ENCODE measurements around the gene LYAR.

GRCh38 chr4:4339504-4340085 is 49.6 kb upstream of the LYAR start:
- TF ChIP-seq MAX (IDR thresholded peaks at IDR 0.05) = no peak
- TF ChIP-seq NFIC (IDR thresholded peaks at IDR 0.05) = no peak
- TF ChIP-seq CEBPB (IDR thresholded peaks at IDR 0.05) = no peak
- TF ChIP-seq, protein P1, sequence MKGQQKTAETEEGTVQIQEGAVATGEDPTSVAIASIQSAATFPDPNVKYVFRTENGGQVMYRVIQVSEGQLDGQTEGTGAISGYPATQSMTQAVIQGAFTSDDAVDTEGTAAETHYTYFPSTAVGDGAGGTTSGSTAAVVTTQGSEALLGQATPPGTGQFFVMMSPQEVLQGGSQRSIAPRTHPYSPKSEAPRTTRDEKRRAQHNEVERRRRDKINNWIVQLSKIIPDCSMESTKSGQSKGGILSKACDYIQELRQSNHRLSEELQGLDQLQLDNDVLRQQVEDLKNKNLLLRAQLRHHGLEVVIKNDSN (IDR thresholded peaks at IDR 0.05) = no peak
- TF ChIP-seq, protein P2, sequence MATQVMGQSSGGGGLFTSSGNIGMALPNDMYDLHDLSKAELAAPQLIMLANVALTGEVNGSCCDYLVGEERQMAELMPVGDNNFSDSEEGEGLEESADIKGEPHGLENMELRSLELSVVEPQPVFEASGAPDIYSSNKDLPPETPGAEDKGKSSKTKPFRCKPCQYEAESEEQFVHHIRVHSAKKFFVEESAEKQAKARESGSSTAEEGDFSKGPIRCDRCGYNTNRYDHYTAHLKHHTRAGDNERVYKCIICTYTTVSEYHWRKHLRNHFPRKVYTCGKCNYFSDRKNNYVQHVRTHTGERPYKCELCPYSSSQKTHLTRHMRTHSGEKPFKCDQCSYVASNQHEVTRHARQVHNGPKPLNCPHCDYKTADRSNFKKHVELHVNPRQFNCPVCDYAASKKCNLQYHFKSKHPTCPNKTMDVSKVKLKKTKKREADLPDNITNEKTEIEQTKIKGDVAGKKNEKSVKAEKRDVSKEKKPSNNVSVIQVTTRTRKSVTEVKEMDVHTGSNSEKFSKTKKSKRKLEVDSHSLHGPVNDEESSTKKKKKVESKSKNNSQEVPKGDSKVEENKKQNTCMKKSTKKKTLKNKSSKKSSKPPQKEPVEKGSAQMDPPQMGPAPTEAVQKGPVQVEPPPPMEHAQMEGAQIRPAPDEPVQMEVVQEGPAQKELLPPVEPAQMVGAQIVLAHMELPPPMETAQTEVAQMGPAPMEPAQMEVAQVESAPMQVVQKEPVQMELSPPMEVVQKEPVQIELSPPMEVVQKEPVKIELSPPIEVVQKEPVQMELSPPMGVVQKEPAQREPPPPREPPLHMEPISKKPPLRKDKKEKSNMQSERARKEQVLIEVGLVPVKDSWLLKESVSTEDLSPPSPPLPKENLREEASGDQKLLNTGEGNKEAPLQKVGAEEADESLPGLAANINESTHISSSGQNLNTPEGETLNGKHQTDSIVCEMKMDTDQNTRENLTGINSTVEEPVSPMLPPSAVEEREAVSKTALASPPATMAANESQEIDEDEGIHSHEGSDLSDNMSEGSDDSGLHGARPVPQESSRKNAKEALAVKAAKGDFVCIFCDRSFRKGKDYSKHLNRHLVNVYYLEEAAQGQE (IDR thresholded peaks at IDR 0.05; ENCODE audit: low read depth) = no peak
- no peak for TF ChIP-seq EP300 (IDR thresholded peaks at IDR 0.05; ENCODE audit: borderline replicate concordance)
- TF ChIP-seq TCF12 (IDR thresholded peaks at IDR 0.05; ENCODE audit: low read depth) = no peak
- TF ChIP-seq RAD21 (IDR thresholded peaks at IDR 0.05; ENCODE audit: low read depth) = no peak
- TF ChIP-seq FOXM1 (IDR thresholded peaks at IDR 0.05; ENCODE audit: borderline replicate concordance, low read depth) = no peak
- no peak for TF ChIP-seq TEAD4 (IDR thresholded peaks at IDR 0.05)
- no peak for TF ChIP-seq EGR1 (IDR thresholded peaks at IDR 0.05)
- no peak for TF ChIP-seq YY1 (IDR thresholded peaks at IDR 0.05; ENCODE audit: low read depth)
- TF ChIP-seq TAF1 (IDR thresholded peaks at IDR 0.05; ENCODE audit: low read depth) = no peak
